ENCODE data around the gene SGTA. TPM values are rescaled to one million over a fixed set of nuclear protein-coding genes. Genes with fewer than 3 reads are reported as not detected.
A peak's percentile ranks its signal among the peaks of the same experiment; 100 is the strongest.

SGTA gene
- total and polyA plus RNA-seq, 2 of the 13 experiments (the other 11 are each of a cell fraction or from before 2014, with no cell fraction given): 43.9 to 47.4 TPM

DNA sequence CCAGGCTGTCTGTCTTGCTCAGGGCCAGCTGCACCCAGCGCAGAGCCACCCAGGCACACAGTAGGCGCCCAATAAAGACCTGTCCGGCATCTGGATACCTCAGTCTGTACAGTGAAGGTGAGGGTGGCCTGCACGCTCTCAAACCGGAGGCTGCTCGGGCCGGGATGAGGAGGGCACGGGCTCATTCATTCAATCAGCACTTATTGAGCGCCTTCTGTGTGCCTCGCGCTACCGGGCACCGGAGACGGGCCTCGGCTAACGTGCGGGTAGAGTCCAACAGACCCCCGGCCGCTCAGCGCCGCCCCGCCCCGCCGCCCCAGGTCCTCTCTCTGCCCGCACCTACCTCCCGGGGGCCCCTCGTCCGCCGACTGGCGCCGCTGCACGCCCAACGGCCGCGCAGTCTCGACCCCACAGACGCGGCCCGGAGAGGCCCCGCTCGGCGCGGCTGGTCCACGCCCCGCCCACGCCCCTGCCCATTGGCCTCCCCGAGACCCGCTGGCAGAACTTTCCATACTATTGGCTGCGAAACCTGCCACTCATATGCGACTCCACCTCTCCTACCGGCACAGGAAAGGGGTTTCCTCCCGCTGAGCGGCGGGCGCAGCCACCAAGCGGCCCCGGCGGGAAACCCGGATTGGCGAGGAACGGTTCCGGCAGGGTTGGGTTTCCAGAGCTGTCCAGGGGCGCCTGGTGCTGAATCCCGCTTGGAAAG is 43.3 kb downstream of the SGTA start, which contains the start of gene SLC39A3 (continued):
- peak; percentile 97 for TF ChIP-seq ARID4A (CRISPR knock-in tag; IDR thresholded peaks at IDR 0.05; ENCODE audit: borderline replicate concordance)
- peak; percentile 97 for TF ChIP-seq IRX3 (CRISPR knock-in tag; IDR thresholded peaks at IDR 0.05; ENCODE audit: borderline replicate concordance, low read depth)
- TF ChIP-seq DNMT3B (CRISPR knock-in tag; conservative IDR thresholded peaks at IDR 0.05): peak; percentile 100
- no peak for TF ChIP-seq PAX8 (CRISPR knock-in tag; IDR thresholded peaks at IDR 0.05; ENCODE audit: borderline replicate concordance)
- peak; percentile 99 for TF ChIP-seq WIZ (CRISPR knock-in tag; IDR thresholded peaks at IDR 0.05)
- TF ChIP-seq SNAI1 (CRISPR knock-in tag; IDR thresholded peaks at IDR 0.05; ENCODE audit: borderline replicate concordance): peak; percentile 80; the same call in 1 of the 2 replicates
- peak; percentile 87; the same call in 1 of the 2 replicates for TF ChIP-seq ATF5 (CRISPR knock-in tag; IDR thresholded peaks at IDR 0.05; ENCODE audit: low read depth)
- TF ChIP-seq, protein P1, sequence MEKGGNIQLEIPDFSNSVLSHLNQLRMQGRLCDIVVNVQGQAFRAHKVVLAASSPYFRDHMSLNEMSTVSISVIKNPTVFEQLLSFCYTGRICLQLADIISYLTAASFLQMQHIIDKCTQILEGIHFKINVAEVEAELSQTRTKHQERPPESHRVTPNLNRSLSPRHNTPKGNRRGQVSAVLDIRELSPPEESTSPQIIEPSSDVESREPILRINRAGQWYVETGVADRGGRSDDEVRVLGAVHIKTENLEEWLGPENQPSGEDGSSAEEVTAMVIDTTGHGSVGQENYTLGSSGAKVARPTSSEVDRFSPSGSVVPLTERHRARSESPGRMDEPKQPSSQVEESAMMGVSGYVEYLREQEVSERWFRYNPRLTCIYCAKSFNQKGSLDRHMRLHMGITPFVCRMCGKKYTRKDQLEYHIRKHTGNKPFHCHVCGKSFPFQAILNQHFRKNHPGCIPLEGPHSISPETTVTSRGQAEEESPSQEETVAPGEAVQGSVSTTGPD (CRISPR knock-in tag; IDR thresholded peaks at IDR 0.05): peak; percentile 80
- TF ChIP-seq ZFP41 (CRISPR knock-in tag; IDR thresholded peaks at IDR 0.05; ENCODE audit: borderline replicate concordance): peak; percentile 78; the same call in 1 of the 2 replicates
- peak; percentile 95; the same call in 1 of the 2 replicates for TF ChIP-seq TOE1 (CRISPR knock-in tag; IDR thresholded peaks at IDR 0.05)
- TF ChIP-seq BCLAF1 (IDR thresholded peaks at IDR 0.05): no peak
- TF ChIP-seq, protein P2, sequence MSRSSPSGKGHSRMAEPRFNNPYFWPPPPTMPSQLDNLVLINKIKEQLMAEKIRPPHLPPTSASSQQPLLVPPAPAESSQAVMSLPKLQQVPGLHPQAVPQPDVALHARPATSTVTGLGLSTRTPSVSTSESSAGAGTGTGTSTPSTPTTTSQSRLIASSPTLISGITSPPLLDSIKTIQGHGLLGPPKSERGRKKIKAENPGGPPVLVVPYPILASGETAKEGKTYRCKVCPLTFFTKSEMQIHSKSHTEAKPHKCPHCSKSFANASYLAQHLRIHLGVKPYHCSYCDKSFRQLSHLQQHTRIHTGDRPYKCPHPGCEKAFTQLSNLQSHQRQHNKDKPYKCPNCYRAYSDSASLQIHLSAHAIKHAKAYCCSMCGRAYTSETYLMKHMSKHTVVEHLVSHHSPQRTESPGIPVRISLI (CRISPR knock-in tag; IDR thresholded peaks at IDR 0.05; ENCODE audit: borderline replicate concordance): 0 out of 2 replicates have a peak, but pooled peaks have one; percentile 27
- no peak for TF ChIP-seq ZNF180 (CRISPR knock-in tag; IDR thresholded peaks at IDR 0.05; ENCODE audit: borderline replicate concordance, low read depth)
- peak; percentile 83; the same call in 1 of the 2 replicates for TF ChIP-seq ZNF264 (CRISPR knock-in tag; IDR thresholded peaks at IDR 0.05)

All from HepG2 (cell line).